Adipocyte (in vitro differentiated cells): ENCODE measurements around the gene IRGC.

Experiments used
- DNase-seq: peaks from one replicate; pipeline ENCODE4 v3.0.0-alpha.2; 2015; ENCODE audit warnings: low read depth
- H3K27me3 ChIP-seq: replicated peaks from 2 replicates; pipeline ENCODE4 v1.7.0; 2013; ENCODE audit warnings: mild to moderate bottlenecking, low read length, moderate library complexity; ENCODE audit not compliant: control insufficient read depth, insufficient read depth
- H3K36me3 ChIP-seq: 2 replicates; pipeline ENCODE4 v1.7.0; 2013; ENCODE audit warnings: low read length, mild to moderate bottlenecking, moderate library complexity; ENCODE audit not compliant: control insufficient read depth, insufficient read depth, severe bottlenecking
- H3K4me1 ChIP-seq: 2 replicates; pipeline ENCODE4 v1.7.0; 2013; ENCODE audit warnings: mild to moderate bottlenecking, low read length, moderate library complexity; ENCODE audit not compliant: control insufficient read depth, insufficient read depth
- H3K4me3 ChIP-seq: 2 replicates; pipeline ENCODE4 v1.7.0; 2013; ENCODE audit warnings: mild to moderate bottlenecking, low read length, moderate library complexity
- H3K9ac ChIP-seq: 2 replicates; pipeline ENCODE4 v1.7.0; 2013; ENCODE audit warnings: mild to moderate bottlenecking, low read length, moderate library complexity
- H3K9me3 ChIP-seq: 2 replicates; pipeline ENCODE4 v1.7.0; 2013; ENCODE audit warnings: mild to moderate bottlenecking, low read length, moderate library complexity; ENCODE audit not compliant: control insufficient read depth

IRGC gene, protein sequence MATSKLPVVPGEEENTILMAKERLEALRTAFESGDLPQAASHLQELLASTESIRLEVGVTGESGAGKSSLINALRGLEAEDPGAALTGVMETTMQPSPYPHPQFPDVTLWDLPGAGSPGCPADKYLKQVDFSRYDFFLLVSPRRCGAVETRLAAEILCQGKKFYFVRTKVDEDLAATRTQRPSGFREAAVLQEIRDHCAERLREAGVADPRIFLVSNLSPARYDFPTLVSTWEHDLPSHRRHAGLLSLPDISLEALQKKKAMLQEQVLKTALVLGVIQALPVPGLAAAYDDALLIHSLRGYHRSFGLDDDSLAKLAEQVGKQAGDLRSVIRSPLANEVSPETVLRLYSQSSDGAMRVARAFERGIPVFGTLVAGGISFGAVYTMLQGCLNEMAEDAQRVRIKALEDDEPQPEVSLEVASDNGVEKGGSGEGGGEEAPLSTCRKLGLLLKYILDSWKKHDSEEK

DNA sequence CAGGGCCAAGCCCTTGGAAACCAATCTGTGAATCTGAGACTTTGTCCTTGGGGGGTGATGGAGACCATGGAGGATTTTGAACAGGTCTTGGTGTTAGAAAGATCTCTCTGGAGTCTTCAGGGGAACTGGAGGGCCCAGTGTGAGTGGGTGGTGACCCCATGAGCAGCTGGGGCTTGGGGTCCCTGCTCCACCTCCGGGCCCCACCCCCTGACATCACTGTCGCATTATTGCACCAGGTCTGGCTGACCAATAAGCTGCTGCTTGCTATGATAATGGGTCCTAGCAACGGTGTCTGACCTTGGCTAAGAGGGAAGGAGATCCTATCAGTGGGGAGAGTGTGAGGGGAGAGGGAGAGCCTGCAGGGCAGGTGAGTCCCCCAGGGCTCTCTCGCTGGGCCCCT is at the start of gene IRGC:
Gene IRGC (plus strand): TSS at position 301 of the 400 bp plus-strand sequence. CDS start 2,483 bp downstream, outside the sequence.
- H3K4me3 ChIP-seq = no peak within 1 kb of the TSS
- no peaks in the 10 kb centered on the region for H3K4me1 ChIP-seq
- H3K9ac ChIP-seq = no peak within 1 kb of the TSS
- H3K9me3 ChIP-seq = no peaks in the 10 kb centered on the region
- no peaks in the 10 kb centered on the region for H3K36me3 ChIP-seq
- DNase-seq = no peak
- peaks cover 2% of the 10 kb centered on the region for H3K27me3 ChIP-seq

DNA sequence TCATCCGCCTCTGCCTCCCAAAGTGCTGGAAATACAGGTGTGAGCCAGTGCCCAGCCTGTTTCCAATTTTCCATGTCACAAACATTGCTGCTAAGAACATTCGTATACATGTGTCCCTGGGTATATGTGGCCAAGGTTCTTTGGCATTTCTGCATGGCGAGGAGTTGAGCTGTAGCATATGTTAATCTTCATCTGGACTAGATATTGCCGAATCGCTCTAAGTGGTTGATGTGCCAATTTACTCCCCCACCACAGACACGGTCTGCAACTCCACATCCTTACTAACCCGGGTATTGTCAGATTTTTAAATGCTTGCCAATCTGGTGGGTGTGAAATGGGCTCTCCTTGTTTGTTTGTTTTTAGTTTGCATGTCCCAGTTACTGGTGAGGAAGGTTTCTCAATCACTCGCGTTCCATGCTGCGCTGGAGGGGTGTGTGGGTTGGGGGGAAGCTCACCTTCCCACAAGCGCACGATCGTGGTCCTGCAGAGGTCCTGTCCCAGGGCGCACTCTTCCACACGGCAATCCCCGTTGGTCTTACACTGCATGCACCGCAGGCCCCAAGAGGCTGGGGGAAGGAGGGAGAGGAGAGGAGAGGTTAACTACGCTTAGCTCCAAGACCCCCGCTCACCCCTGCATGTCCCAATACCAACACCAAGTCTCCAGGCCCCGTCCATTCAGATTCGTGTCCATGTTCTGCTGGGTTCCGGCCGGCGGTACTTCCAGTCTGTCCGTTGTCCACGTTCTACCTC is 48.6 kb upstream of the IRGC start:
- Histone ChIP-seq H3K4me1 (peaks cover 22% of the 10 kb centered on the region), H3K36me3 (peaks cover 47% of the 10 kb centered on the region), H3K9ac (peak overlapping the region; percentile 67), H3K27me3 (no peaks in the 10 kb centered on the region), H3K9me3 (no peaks in the 10 kb centered on the region), H3K4me3 (peak overlapping the region; percentile 74)
- DNase-seq = no peak

DNA sequence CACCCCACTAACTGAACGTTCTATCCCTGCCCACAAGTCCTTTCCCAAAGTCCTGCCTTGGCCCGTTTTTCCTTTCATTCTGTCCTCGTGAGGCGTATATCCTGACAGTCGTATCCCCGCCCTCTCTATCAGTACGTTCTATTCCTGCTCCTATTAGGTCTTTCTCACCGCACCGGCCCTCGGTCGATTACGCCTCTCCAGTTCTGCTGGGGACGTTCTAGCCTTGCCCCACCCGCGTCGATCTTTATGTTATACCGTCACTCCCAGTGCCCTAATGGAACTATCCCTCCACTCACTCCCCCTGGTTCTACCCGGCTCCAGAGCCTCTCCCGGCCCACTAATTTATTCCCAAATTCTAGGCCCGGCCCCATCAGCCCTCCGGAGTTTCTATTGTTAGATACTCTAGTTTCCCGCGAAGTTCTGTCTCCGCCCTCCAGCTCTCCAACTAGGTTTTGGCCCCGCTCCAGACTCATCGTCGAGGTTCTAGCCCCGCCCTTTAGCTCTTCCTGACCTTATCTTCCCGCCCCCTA is 47.9 kb upstream of the IRGC start:
- no peaks in the 10 kb centered on the region for H3K9me3 ChIP-seq
- H3K9ac ChIP-seq = peak overlapping the region; percentile 67
- H3K27me3 ChIP-seq = no peaks in the 10 kb centered on the region
- H3K36me3 ChIP-seq = peaks cover 42% of the 10 kb centered on the region
- H3K4me1 ChIP-seq = peaks cover 24% of the 10 kb centered on the region
- H3K4me3 ChIP-seq = peak overlapping the region; percentile 74
- DNase-seq = no peak

DNA sequence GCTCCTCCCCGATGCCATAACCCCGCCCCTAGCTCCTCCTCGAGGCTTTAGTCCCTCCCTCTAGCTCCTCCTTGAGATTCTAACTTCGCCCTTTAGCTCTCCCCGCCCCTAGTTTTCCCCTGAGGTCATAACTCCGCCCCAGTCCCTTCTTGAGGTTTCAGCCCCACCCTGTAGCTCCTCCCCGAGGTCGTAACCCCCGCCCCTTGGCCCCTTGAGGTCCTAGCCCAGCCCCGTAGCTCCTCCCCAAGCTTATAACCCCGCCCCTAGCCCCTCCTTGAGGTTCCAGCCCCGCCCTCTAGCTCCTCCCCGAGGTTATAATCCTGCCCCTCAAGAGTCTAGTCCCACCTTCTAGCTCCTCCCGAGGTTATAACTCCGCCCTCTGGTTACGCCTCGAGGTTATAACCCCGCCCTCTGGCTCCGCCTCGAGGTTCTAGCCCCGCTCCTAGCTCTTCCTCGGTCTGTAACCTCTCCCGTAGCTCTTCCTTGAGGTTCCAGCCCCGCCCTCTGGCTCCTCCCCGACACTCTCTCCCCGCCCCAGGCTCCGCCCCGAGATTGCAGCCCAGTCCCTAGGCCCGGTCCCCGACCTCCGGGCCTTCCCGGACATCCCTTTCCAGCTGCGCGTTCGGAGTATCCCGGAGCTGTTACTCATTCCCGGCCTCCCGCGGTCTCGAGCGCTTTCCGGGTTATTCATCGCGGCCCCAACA is 47.3 kb upstream of the IRGC start:
- no peaks in the 10 kb centered on the region for H3K9me3 ChIP-seq
- DNase-seq = peak; percentile 100
- H3K4me3 ChIP-seq = peak overlapping the region; percentile 93
- peaks cover 24% of the 10 kb centered on the region for H3K4me1 ChIP-seq
- no peaks in the 10 kb centered on the region for H3K27me3 ChIP-seq
- peak overlapping the region; percentile 95 for H3K9ac ChIP-seq
- H3K36me3 ChIP-seq = peaks cover 36% of the 10 kb centered on the region

DNA sequence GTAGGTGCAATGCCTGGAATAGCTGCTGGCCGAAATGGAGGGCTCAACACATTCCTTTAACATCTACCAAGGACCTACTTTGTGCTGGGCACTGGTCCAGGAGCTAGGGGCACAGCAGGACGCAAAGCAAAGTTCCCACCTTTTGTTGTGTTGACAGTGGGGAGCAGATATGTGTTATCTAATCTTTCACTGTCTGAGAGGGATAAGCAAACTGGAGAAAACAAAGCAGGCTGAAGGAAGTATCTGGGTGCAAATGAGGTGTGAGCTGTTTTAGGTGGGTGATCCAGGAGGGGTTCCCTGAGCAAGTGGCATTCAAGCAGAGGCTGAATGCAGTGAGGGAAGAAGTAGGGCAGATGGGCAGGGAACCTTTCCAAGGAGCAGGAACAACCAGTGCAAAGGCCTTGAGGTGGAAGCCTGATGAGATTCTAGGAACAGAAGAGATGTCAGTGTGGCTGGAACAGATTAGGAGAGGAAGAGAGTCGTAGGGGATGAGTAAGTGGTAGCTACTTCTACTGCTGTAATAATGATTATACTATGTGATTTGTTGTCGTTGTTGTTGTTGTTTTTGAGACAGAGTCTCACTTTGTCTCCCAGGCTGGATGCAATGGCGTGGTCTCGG is 43.7 kb upstream of the IRGC start:
- H3K9me3 ChIP-seq = no peaks in the 10 kb centered on the region
- no peak for DNase-seq
- H3K36me3 ChIP-seq = peaks cover 5% of the 10 kb centered on the region
- no peak overlapping the region for H3K9ac ChIP-seq
- no peak overlapping the region for H3K4me3 ChIP-seq
- no peaks in the 10 kb centered on the region for H3K27me3 ChIP-seq
- peaks cover 39% of the 10 kb centered on the region for H3K4me1 ChIP-seq

DNA sequence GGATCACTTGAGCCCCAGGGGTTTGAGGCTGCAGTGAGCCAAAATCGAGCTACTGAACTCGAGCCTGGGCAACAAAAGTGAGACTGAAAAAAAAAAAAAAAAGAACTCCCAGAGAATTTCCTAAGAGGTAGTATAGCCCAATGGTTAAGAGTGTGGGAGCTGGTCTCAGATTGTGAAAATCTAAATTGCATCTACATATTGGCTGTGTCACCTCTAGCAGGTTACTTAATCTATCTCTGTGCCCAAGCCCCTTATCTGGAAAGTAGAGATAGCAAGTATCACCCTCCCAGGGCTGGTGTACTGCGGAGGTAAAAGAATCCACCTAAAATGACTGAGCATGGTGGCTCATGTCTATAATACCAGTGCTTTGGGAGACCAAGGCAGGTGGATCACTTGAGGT is 42.2 kb upstream of the IRGC start:
- Histone ChIP-seq H3K9me3 (no peaks in the 10 kb centered on the region), H3K9ac (no peak overlapping the region), H3K27me3 (no peaks in the 10 kb centered on the region), H3K36me3 (no peaks in the 10 kb centered on the region), H3K4me3 (no peak overlapping the region), H3K4me1 (peaks cover 34% of the 10 kb centered on the region)
- no peak for DNase-seq

DNA sequence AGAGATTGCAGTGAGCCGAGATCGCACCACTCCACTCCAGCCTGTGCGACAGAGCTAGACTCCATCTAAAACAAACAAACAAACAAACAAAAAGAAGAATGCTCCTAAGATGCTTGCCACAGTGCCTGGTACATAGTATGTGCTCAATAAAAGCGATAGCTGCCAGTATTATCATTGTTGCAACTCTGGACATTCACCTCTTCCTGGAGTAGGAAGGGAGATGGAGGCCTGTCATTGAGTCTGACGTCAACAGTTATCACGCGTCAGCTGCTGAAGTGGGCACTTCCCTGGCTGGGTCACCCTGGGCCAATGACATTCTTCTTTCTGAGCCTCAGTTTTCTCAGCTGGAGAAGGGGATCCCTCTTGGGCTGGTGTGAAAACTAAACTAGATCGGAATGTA is 41.7 kb upstream of the IRGC start:
- Histone ChIP-seq H3K36me3 (no peaks in the 10 kb centered on the region), H3K27me3 (no peaks in the 10 kb centered on the region), H3K9ac (no peak overlapping the region), H3K9me3 (no peaks in the 10 kb centered on the region), H3K4me1 (peaks cover 34% of the 10 kb centered on the region), H3K4me3 (no peak overlapping the region)
- DNase-seq = no peak

DNA sequence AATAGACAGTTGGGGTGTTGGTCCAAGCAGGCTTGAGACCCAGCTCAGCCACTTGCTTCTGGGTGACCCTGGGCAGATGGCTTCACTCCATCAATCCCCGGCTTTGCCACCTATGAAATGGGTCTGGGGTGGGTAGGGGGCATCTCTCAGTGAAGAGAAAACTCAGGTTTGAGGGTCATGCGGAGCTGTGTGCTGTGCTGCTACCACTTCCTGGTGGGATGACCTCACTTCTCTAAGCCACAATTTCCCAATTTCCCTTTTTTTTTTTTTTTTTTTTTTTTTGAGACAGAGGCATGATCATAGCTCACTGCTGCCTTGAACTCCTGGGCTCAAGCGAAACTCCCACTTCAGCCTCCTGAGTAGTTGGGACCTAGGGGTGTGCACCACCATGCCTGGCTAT is 41.3 kb upstream of the IRGC start:
- no peaks in the 10 kb centered on the region for H3K27me3 ChIP-seq
- no peaks in the 10 kb centered on the region for H3K9me3 ChIP-seq
- no peaks in the 10 kb centered on the region for H3K36me3 ChIP-seq
- DNase-seq = peak; percentile 16
- peaks cover 34% of the 10 kb centered on the region for H3K4me1 ChIP-seq
- no peak overlapping the region for H3K9ac ChIP-seq
- no peak overlapping the region for H3K4me3 ChIP-seq

DNA sequence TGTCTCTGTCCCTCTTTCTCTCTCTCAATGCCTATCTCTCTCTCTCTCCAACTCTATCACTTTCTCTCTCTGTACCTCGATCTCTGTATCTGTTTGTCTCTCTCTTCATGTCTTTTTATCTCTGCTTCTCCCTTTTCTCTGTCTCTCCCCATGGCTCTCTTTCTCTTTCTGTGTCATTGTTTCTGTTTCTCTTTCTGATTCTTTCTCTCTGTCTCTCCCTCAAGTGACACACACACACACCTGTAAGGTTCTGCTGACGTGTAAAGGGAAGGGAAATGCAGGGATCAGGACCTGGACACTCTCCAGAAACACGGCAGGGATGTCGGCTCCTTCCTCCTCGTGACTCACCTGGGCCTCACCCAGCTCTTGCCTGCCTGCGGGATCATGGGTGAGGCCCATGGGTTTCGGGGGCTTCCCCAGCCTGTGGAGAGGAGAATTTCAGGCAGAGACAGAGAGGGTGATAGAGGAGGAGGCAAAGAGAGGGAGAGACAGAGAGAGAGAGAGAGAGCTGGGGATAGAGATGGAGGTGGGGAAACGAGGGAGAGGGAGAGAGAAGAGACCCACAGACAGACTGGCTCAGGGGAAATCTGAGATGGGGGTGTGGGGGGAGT is 40.5 kb upstream of the IRGC start:
- Histone ChIP-seq H3K9ac (peak overlapping the region; percentile 10), H3K27me3 (no peaks in the 10 kb centered on the region), H3K36me3 (no peaks in the 10 kb centered on the region), H3K4me3 (no peak overlapping the region), H3K4me1 (peaks cover 28% of the 10 kb centered on the region), H3K9me3 (no peaks in the 10 kb centered on the region)
- peak; percentile 17 for DNase-seq

DNA sequence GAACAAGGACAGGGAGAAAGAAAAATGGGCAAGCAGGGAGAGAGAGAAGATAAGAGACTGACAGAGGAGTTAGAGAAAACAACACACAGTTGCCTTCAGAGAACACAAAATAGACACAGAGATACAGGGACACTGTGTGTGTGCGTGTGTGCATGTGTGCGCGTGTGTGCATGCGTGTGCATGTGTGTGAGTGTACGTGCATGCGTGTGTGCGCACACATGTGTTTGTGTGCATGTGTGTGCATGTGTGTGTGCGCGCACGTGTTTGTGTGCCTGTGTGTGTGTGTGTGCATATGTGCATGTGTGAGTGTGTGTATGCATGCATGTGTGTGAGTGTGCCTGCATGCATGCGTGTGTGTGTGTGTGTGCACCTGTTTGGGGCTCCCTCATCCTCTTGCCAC is 40.0 kb upstream of the IRGC start:
- no peaks in the 10 kb centered on the region for H3K36me3 ChIP-seq
- H3K9me3 ChIP-seq = no peaks in the 10 kb centered on the region
- peaks cover 22% of the 10 kb centered on the region for H3K4me1 ChIP-seq
- no peaks in the 10 kb centered on the region for H3K27me3 ChIP-seq
- no peak overlapping the region for H3K4me3 ChIP-seq
- DNase-seq = no peak
- H3K9ac ChIP-seq = peak overlapping the region; percentile 10
